Peyer's patch (tissue), 4 donors: ENCODE data around the gene HTRA2. TPM values are rescaled to one million over a fixed set of nuclear protein-coding genes. Genes with fewer than 3 reads are reported as not detected.

ENCODE experiments used
- DNase-seq, 3 donors: peaks; one replicate each; pipeline ENCODE4 v3.0.0-alpha.2; 2017 to 2019
- H3K27ac ChIP-seq, 4 donors: fragments of 200-600 bp; sonication (generic); one replicate each; pipeline ENCODE4 v1.5.1; 2016 to 2019
- H3K27me3 ChIP-seq, 2 donors: fragments of 200-600 bp; sonication (generic); one replicate each; pipeline ENCODE4 v1.5.1; 2019
- H3K36me3 ChIP-seq, 3 donors: fragments of 200-600 bp; sonication (generic); one replicate each; pipeline ENCODE4 v1.5.1; 2016 to 2019
- H3K4me1 ChIP-seq, 4 donors: fragments of 200-600 bp; sonication (generic); one replicate each; pipeline ENCODE4 v1.5.1; 2016 to 2019
- H3K4me3 ChIP-seq, 4 donors: fragments of 200-600 bp; sonication (generic); 1 replicate in 3 of 4; 2 replicates in 1 of 4; pipeline ENCODE4 v1.5.1; 2016 to 2019; ENCODE audit warnings: mild to moderate bottlenecking in 1 of 4
- H3K9me3 ChIP-seq, 4 donors: fragments of 200-600 bp; sonication (generic); one replicate each; pipeline ENCODE4 v1.5.1; 2016 to 2019; ENCODE audit warnings: mild to moderate bottlenecking in 1 of 4
- CTCF ChIP-seq, 6 experiments: fragments of 450-650 bp in 4 of 6; fragments of 200-600 bp in 2 of 6; sonication (generic) in 1 of 6; IDR thresholded peaks; one replicate each; pipeline ENCODE4 v1.5.1; 2017 to 2019; ENCODE audit warnings: antibody characterized with exemption in 6 of 6, mild to moderate bottlenecking in 3 of 6, moderate library complexity in 1 of 6
- POLR2A ChIP-seq, 2 donors: fragments of 450-650 bp; IDR thresholded peaks; one replicate each; pipeline ENCODE4 v1.5.1; 2017; ENCODE audit warnings: antibody characterized with exemption in 2 of 2, mild to moderate bottlenecking in 2 of 2, moderate library complexity in 2 of 2
- total RNA-seq, 4 donors: library from RNA; depleted of rRNA; stranded (reverse); fragments of >200 nt; gene quantifications; one replicate each; pipeline ENCODE4 v1.1.0, GENCODE V29; 2016

HTRA2 gene
- total RNA-seq, 4 donors from 2014 or later, result 20.6 to 25.5 (median 24.2) TPM

DNA sequence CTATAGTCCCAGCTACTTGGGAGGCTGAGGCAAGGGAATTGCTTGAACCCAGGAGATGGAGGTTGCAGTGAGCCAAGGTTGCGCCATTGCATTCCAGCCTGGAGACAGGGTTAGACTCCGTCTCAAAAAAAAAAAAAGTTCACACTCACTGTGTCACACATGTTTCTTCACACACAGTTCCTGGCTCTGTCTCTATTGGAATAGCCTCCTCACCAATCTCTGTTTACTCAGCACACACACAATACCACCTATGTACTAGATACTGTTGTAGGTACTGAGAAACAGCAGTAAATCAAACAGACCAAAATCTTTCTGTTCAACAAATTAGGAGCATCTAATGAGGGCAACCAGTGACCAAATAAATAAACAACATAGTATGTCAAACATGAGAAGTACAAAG, 43.6 kb upstream of the HTRA2 start:
- TF ChIP-seq CTCF (IDR thresholded peaks at IDR 0.05) (no peak), POLR2A (IDR thresholded peaks at IDR 0.05) (no peak)
- DNase-seq, result no peak
- H3K36me3 ChIP-seq, result peaks cover 0 to 43% (median 0%) of the 10 kb centered on the region in 3 donors

GRCh38 chr2:74488643-74489481, 40.9 kb upstream of the HTRA2 start:
- Histone ChIP-seq H3K9me3 (no peaks in the 10 kb centered on the region), H3K27me3 (no peaks in the 10 kb centered on the region), H3K27ac (peak overlapping the region in 2 of 4 donors; percentile 27 to 73), H3K4me1 (peaks cover 0 to 14% (median 1%) of the 10 kb centered on the region in 4 donors), H3K36me3 (peaks cover 0 to 70% (median 0%) of the 10 kb centered on the region in 3 donors), H3K4me3 (no peak overlapping the region)
- TF ChIP-seq CTCF (IDR thresholded peaks at IDR 0.05) (peak in 2 of 6 experiments; percentile 15 to 18), POLR2A (IDR thresholded peaks at IDR 0.05) (no peak)
- peak in 1 of 3 donors; percentile 65 for DNase-seq

More for the DNA sequence above, 43.6 kb upstream of the HTRA2 start:
- Histone ChIP-seq H3K4me1 (peaks cover 3 to 28% (median 12%) of the 10 kb centered on the region in 4 donors), H3K4me3 (no peak overlapping the region), H3K27ac (no peak overlapping the region), H3K9me3 (no peaks in the 10 kb centered on the region), H3K27me3 (no peaks in the 10 kb centered on the region)

DNA sequence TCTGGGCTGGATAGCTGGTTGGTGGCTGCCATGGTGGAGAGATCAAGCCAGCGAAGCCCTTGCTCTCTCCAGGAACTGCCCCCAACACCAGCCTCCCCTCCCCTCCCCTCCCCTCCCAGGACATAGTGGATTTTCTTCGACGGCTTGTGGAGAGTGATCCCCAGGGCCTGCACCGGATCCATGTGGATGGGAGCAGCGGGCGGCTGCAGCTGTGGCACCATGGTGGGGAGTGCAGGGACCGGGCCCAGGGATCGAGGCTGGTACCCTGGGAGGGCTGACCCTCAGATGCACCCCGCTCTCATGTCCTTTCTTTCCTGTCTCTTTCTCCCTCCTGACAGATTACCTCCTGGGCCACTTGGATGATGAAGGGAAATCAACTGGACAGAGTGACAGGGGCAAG, 39.8 kb upstream of the HTRA2 start:
- Histone ChIP-seq H3K9me3 (no peaks in the 10 kb centered on the region), H3K27ac (no peak overlapping the region), H3K36me3 (peaks cover 0 to 77% (median 0%) of the 10 kb centered on the region in 3 donors), H3K4me1 (peaks cover 0 to 8% (median 1%) of the 10 kb centered on the region in 4 donors), H3K27me3 (no peaks in the 10 kb centered on the region), H3K4me3 (no peak overlapping the region)
- TF ChIP-seq CTCF (IDR thresholded peaks at IDR 0.05), result no peak
- no peak for TF ChIP-seq POLR2A (IDR thresholded peaks at IDR 0.05)
- DNase-seq, result no peak

- no peak for TF ChIP-seq CTCF (IDR thresholded peaks at IDR 0.05)
- no peak for TF ChIP-seq POLR2A (IDR thresholded peaks at IDR 0.05)
- Histone ChIP-seq H3K9me3 (no peaks in the 10 kb centered on the region), H3K4me1 (peaks cover 0 to 8% (median 1%) of the 10 kb centered on the region in 4 donors), H3K36me3 (peaks cover 0 to 60% (median 0%) of the 10 kb centered on the region in 3 donors), H3K27me3 (no peaks in the 10 kb centered on the region), H3K4me3 (no peak overlapping the region), H3K27ac (no peak overlapping the region)
- DNase-seq, result no peak
Measured at GRCh38 chr2:74491648-74492544, 37.8 kb upstream of the HTRA2 start.

GRCh38 chr2:74493546-74493945, 36.2 kb upstream of the HTRA2 start:
- H3K27ac ChIP-seq, result no peak overlapping the region
- no peak for TF ChIP-seq CTCF (IDR thresholded peaks at IDR 0.05)
- H3K36me3 ChIP-seq, result peaks cover 0 to 52% (median 0%) of the 10 kb centered on the region in 3 donors
- H3K4me3 ChIP-seq, result no peak overlapping the region
- peak in 1 of 3 donors; percentile 7 for DNase-seq
- H3K4me1 ChIP-seq, result peaks cover 2 to 20% (median 7%) of the 10 kb centered on the region in 4 donors
- H3K27me3 ChIP-seq, result no peaks in the 10 kb centered on the region
- H3K9me3 ChIP-seq, result no peaks in the 10 kb centered on the region
